ENCODE data around the gene CENPM.

The CENPM gene

GRCh38 chr22:41923595-41924276 lies 23.2 kb downstream of the CENPM start:
- H3K4me3 ChIP-seq (ENCODE audit: low read depth, low read length), result peak overlapping the region; percentile 54
- no peak for TF ChIP-seq CTCF (IDR thresholded peaks at IDR 0.05; ENCODE audit: borderline replicate concordance, insufficient read depth, low read depth, low read length)

DNA sequence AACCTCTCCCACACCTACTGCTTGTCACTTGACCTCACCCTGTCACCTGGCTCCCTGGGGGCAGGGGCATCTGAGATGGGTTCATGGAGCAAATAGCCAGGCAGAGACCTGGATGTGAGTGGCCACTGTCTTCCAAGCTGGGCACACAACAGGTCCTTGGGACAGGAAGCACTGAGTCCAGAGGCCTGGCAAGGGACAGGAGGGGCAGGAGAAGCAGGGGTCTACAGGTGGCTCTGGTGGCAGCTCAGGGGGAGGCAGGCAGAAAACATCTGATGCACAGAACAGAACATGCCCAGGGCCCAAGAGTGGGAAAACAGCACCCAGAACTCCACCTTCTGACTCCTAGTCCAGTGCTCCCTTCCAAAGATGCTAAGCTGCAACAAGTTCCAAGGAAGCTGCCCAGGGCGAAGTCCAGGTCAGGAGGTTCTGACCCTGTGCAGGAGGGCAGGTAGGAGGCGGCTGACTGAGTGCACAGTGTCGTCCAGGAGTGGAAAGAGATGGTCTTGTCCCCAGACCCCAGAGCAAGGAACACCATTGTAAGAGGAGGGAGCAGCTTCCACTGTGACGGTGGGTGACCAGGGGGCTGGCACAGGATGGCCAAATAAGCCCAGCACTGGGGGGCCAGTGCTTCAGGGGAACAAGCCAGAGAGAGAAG lies 23.9 kb downstream of the CENPM start:
- peak overlapping the region; percentile 54 for H3K4me3 ChIP-seq (ENCODE audit: low read depth, low read length)
- TF ChIP-seq CTCF (IDR thresholded peaks at IDR 0.05; ENCODE audit: borderline replicate concordance, insufficient read depth, low read depth, low read length), result no peak

DNA sequence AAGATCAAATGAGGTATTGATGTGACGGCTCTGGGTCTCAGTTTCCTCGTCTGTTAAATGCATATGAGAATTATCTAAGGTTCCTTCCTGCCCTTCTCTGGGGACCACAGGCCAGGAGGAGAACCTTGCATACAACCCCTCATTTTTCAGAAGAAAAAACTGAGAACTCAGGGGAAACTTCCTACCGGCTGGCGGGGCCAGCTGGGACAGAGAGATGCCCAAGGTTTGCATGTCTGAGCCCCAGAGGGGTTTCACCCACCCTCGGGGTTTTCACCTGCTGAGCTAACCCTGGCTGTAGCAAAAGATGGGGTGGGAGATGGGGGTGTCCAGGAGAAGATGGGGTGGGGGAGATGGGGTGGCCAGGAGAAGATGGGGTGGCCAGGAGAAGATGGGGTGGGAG lies 24.6 kb downstream of the CENPM start:
- no peak overlapping the region for H3K4me3 ChIP-seq (ENCODE audit: low read depth, low read length)
- TF ChIP-seq CTCF (IDR thresholded peaks at IDR 0.05; ENCODE audit: borderline replicate concordance, insufficient read depth, low read depth, low read length), result no peak

DNA sequence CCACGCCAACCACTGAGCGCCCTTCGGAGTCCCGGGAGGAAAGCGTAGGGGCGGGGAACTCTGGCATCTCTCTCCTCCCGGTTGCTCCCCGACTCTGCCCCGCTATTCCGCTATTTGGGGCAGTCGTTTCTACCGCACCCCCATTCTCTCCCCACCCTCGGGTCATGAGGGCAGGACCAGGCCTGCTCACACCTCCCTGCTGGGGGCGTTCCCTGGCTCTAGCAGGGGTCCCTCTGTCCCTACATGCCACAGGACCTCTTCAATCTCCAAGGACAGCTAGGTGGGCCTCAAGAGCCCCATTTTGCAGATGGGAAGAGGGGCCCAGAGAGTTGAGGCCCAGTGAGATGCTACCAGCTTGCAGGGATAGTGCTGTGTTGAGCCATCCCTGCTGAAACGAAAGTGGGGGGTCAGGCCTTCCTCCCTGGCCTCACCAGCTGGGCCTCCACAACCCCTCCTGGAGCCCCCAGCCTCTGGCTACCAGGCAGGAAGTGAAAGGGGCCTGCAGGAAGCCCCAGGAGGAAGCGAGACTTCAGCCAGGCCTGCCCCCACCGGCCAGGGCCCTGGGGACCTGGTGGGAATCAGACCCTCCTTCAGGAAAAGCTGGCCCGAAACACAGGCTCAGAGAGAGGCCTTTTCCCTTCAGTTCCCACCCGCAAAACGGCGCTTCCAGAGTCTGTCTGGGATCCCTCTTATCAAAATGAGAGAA lies 26.5 kb downstream of the CENPM start:
- TF ChIP-seq CTCF (IDR thresholded peaks at IDR 0.05; ENCODE audit: borderline replicate concordance, insufficient read depth, low read depth, low read length), result no peak

DNA sequence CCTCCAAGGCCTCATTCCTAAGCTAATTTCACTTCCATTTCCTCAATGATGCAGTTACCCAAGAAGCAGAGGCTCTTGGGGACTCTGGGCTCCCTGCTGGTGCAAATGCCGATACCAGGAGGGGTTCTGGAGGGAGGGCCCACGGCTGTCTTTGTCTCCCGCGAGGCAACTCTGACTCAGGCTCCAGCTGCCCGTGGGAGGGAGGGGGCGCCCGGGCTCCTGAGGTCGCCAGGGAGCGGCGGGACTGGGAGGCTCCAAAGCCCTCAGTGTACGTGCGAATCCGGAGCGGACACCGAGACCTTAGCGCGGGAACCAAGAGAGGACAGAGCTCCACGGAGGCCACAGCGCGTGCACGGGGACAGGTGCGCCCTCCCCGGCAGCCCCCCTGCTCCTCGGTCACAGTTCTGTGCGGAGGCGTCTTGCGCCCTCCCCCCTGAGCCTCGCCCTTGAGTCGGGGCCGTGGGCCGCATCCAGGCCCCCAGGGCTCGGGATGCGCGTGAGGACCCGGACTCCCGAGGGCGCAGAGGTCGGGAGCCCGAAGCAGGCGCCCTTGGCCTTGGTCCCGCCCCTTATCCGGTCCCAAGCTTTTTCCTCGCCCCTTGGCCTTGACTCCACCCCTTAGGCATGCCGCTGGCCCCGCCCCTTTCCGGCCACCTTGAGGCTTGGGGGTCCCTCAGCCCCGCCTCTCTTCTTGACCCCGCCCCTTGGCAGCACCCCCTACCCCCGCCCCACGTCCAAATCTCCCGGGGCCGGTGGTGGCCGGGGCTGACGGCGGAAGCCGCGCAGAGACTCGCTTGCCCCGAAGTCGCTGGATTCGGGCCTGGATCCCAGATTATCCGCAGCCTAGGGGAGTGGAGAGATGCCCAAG lies 27.4 kb downstream of the CENPM start:
- no peak for TF ChIP-seq CTCF (IDR thresholded peaks at IDR 0.05; ENCODE audit: borderline replicate concordance, insufficient read depth, low read depth, low read length)
- peak overlapping the region; percentile 42 for H3K4me3 ChIP-seq (ENCODE audit: low read depth, low read length)

More for the DNA sequence above, 26.5 kb downstream of the CENPM start:
- H3K4me3 ChIP-seq (ENCODE audit: low read depth, low read length), result peak overlapping the region; percentile 42

- no peak overlapping the region for H3K4me3 ChIP-seq (ENCODE audit: low read depth, low read length)
These were observed 28.8 kb downstream of the CENPM start for GRCh38 chr22:41917903-41918791.

More at GRCh38 chr22:41917903-41918791, 28.8 kb downstream of the CENPM start:
- TF ChIP-seq CTCF (IDR thresholded peaks at IDR 0.05; ENCODE audit: borderline replicate concordance, insufficient read depth, low read depth, low read length), result no peak

Data from GM12875 (cell line).